GM12878 (cell line): Measurements from ENCODE around the gene DUSP10. TPM values are rescaled to one million over a fixed set of nuclear protein-coding genes. Genes with fewer than 3 reads are reported as not detected.

ENCODE experiments used
- ATAC-seq: fragments of 200-7000 bp; cut with Tn5 transposase; 3 replicates; pipeline ENCODE4 v1.9.1; 2020; ENCODE audit warnings: mild to moderate bottlenecking, moderate library complexity
- BruUV-seq: library from RNA; stranded (reverse); fragments of 400-500 nt; replicated peaks from 2 replicates; lab custom pipeline; 2021; lab: Mats Ljungman, UMichigan
- CTCF ChIA-PET: fragments of 300-600 bp; sonication (Branson Sonifier 250); formaldehyde crosslinking; extraction: SDS; loops from one replicate; lab custom pipeline; 2021; ENCODE audit warnings: inconsistent platforms; lab: Yijun Ruan, JAX
- POLR2A ChIA-PET: fragments of 350-600 bp; formaldehyde crosslinking; extraction: SDS; loops from one replicate; lab custom pipeline; 2021; ENCODE audit warnings: inconsistent platforms; lab: Charles Lee
- RAD21 ChIA-PET: fragments of 300-600 bp; sonication (Branson Sonifier 250); formaldehyde crosslinking; loops from one replicate; lab custom pipeline; 2023; ENCODE audit warnings: antibody characterized with exemption; ENCODE audit not compliant: unreplicated experiment; lab: Charles Lee
- SMC1A ChIA-PET: fragments of 300-600 bp; sonication (Branson Sonifier 250); formaldehyde crosslinking; loops from one replicate; lab custom pipeline; 2023; ENCODE audit not compliant: unreplicated experiment, uncharacterized antibody; lab: Charles Lee
- DNase-seq: peaks from one replicate; pipeline ENCODE4 v3.0.0-alpha.2; 2011; ENCODE audit warnings: low read depth, low spot score
- FAIRE-seq: peaks from 3 replicates; lab custom pipeline; 2011; peaks lifted over from hg19 to GRCh38; lab: Jason Lieb, UNC
- H2AFZ ChIP-seq: 2 replicates; pipeline ENCODE4 v1.6.0; 2011; ENCODE audit warnings: low read depth, low read length, control low read depth; ENCODE audit not compliant: control insufficient read depth
- H3K27ac ChIP-seq: 2 replicates; pipeline ENCODE4 v1.5.1; 2011; ENCODE audit warnings: control low read depth; ENCODE audit not compliant: control insufficient read depth, insufficient read depth
- H3K27me3 ChIP-seq, 2 experiments: replicated peaks in 1 of 2; 2 replicates each; pipeline versions ENCODE4 v1.6.0 to v1.6.1; 2011; ENCODE audit warnings: low read length in 1 of 2; ENCODE audit not compliant: control insufficient read depth in 2 of 2, insufficient read depth in 2 of 2
- H3K36me3 ChIP-seq, 2 experiments: 2 replicates each; pipeline ENCODE4 v1.5.1; 2011; ENCODE audit warnings: low read length in 1 of 2; ENCODE audit not compliant: control insufficient read depth in 2 of 2, insufficient read depth in 2 of 2
- H3K4me1 ChIP-seq: 2 replicates; pipeline ENCODE4 v1.6.1; 2011; ENCODE audit warnings: mild to moderate bottlenecking, low read length, moderate library complexity, mixed read lengths; ENCODE audit not compliant: control insufficient read depth, insufficient read depth
- H3K4me2 ChIP-seq: 2 replicates; pipeline ENCODE4 v1.6.0; 2011; ENCODE audit warnings: control low read depth; ENCODE audit not compliant: control insufficient read depth, insufficient read depth
- H3K4me3 ChIP-seq: fragments of 200-600 bp; sonication (generic); 2 replicates; pipeline ENCODE4 v1.5.1; 2016
- H3K79me2 ChIP-seq: 2 replicates; pipeline ENCODE4 v1.6.0; 2011; ENCODE audit warnings: low read length; ENCODE audit not compliant: control insufficient read depth, insufficient read depth
- H3K9ac ChIP-seq: 2 replicates; pipeline ENCODE4 v1.8.0; 2011; ENCODE audit warnings: low read length, control low read depth, mixed read lengths; ENCODE audit not compliant: control insufficient read depth, insufficient read depth
- H3K9me3 ChIP-seq: replicated peaks from 3 replicates; pipeline ENCODE4 v1.5.1; 2011; ENCODE audit warnings: mild to moderate bottlenecking, low read length; ENCODE audit not compliant: control insufficient read depth, insufficient read depth
- H4K20me1 ChIP-seq: 2 replicates; pipeline ENCODE4 v1.6.0; 2011; ENCODE audit not compliant: control insufficient read depth, insufficient read depth
- ATF2 ChIP-seq: IDR thresholded peaks from 2 replicates; pipeline ENCODE4 v1.6.1; 2012; ENCODE audit warnings: low read length, inconsistent platforms
- ATF7 ChIP-seq: fragments of 450-650 bp; IDR thresholded peaks from 2 replicates; pipeline ENCODE4 v1.6.1; 2016; ENCODE audit warnings: low read depth, mild to moderate bottlenecking
- CHD2 ChIP-seq: IDR thresholded peaks from 2 replicates; pipeline ENCODE4 v1.6.1; 2011; ENCODE audit warnings: low read depth, low read length, improper control_type of control experiment, borderline replicate concordance
- CREM ChIP-seq: IDR thresholded peaks from 2 replicates; pipeline ENCODE4 v1.6.1; 2014; ENCODE audit warnings: antibody characterized with exemption, low read depth
- E2F4 ChIP-seq: IDR thresholded peaks from 2 replicates; pipeline ENCODE4 v1.6.1; 2012; ENCODE audit warnings: low read depth, low read length, improper control_type of control experiment
- EP300 ChIP-seq, 2 experiments: fragments of 150-350 bp in 1 of 2; IDR thresholded peaks; 2 replicates each; pipeline ENCODE4 v1.6.1; 2011 to 2012; ENCODE audit warnings: low read depth in 2 of 2, low read length in 2 of 2, borderline replicate concordance in 1 of 2, improper control_type of control experiment in 1 of 2, inconsistent platforms in 1 of 2; ENCODE audit not compliant: control insufficient read depth in 1 of 2
- IKZF1 ChIP-seq: fragments of 450-650 bp; conservative IDR thresholded peaks from 2 replicates; pipeline ENCODE4 v1.6.1; 2017; ENCODE audit warnings: antibody characterized with exemption, mild to moderate bottlenecking
- MXI1 ChIP-seq: fragments of 150-350 bp; IDR thresholded peaks from 2 replicates; pipeline ENCODE4 v1.6.1; 2011; ENCODE audit warnings: low read depth, mild to moderate bottlenecking, inconsistent platforms, low read length, improper control_type of control experiment
- MYC ChIP-seq: IDR thresholded peaks from 2 replicates; pipeline ENCODE4 v1.6.1; 2011; ENCODE audit warnings: mild to moderate bottlenecking, low read length, moderate library complexity, inconsistent platforms; ENCODE audit not compliant: insufficient read depth, insufficient replicate concordance, insufficient read length, severe bottlenecking
- RELA ChIP-seq: fragments of 450-650 bp; IDR thresholded peaks from 2 replicates; pipeline ENCODE4 v1.8.0; 2014; ENCODE audit warnings: borderline replicate concordance; ENCODE audit not compliant: partially characterized antibody
- RELB ChIP-seq: fragments of 450-650 bp; IDR thresholded peaks from 2 replicates; pipeline ENCODE4 v1.6.1; 2017; ENCODE audit warnings: low read depth, mild to moderate bottlenecking, moderate library complexity
- RUNX3 ChIP-seq: IDR thresholded peaks from 2 replicates; pipeline ENCODE4 v1.6.1; 2012; ENCODE audit warnings: low read length, inconsistent platforms
- SIX5 ChIP-seq: IDR thresholded peaks from 2 replicates; pipeline ENCODE4 v1.6.1; 2011; ENCODE audit warnings: mild to moderate bottlenecking, low read depth, low read length, moderate library complexity; ENCODE audit not compliant: severe bottlenecking
- WGBS: methylation state at CpG from one replicate; pipeline ENCODE4 v1.1.6; 2016; ENCODE audit warnings: low lambda C conversion rate; ENCODE audit not compliant: insufficient replicate concordance, insufficient coverage; ENCODE audit errors: missing lambda C conversion rate; 5-methylcytosine and 5-hydroxymethylcytosine counted together
- in situ Hi-C: fragments of 300-500 bp; cut with MboI; formaldehyde crosslinking; loops from 9 replicates; pipeline ENCODE4 v1.14.3; 2018; ENCODE audit warnings: mixed read lengths
- intact Hi-C: fragments of 100-400 bp; cut with micrococcal nuclease; formaldehyde crosslinking; loops from one replicate; pipeline ENCODE4 v1.14.2; 2022; ENCODE audit not compliant: unreplicated experiment
- polyA plus RNA-seq, 11 experiments: library from polyadenylated mRNA; depleted of rRNA in 4 of 11; unstranded in 6 of 11; stranded (reverse) in 5 of 11; fragments of >200 nt; fragmentation: Nextera tagmentation in 4 of 11; fragmentation: Illumina TruSeq in 1 of 11; extraction: Ambion mirVana in 4 of 11; extraction: Trizol in 1 of 11; gene quantifications; 1 replicate in 1 of 11; 2 replicates in 10 of 11; pipeline versions ENCODE4 v1.2.1 to v1.2.3, GENCODE V29; 2011 to 2016; ENCODE audit warnings: inconsistent platforms in 2 of 11, missing spikeins in 2 of 11, low read depth in 1 of 11
- total RNA-seq, 4 experiments: library from RNA; depleted of rRNA in 3 of 4; stranded (reverse); fragments of >200 nt in 3 of 4; fragmentation: Illumina TruSeq in 1 of 4; extraction: Trizol in 1 of 4; gene quantifications; 2 replicates each; pipeline versions ENCODE4 v1.2.1 to v1.2.3, GENCODE V29; 2013 to 2021

The DUSP10 gene
- total and polyA plus RNA-seq, 10 of the 15 experiments (the other 5 are each of a cell fraction or from before 2014, with no cell fraction given): 20.3 to 38.4 (median 27.8) TPM

- TF ChIP-seq ATF2 (0 out of 2 replicates have a peak, but pooled peaks have one; percentile 46), CHD2 (peak; percentile 16; the same call in 1 of the 2 replicates), RUNX3 (peak; percentile 68), SIX5 (no peak), IKZF1 (peak; percentile 77), MXI1 (no peak), EP300 (IDR thresholded peaks at IDR 0.05; ENCODE audit: borderline replicate concordance in 1 of 2, control insufficient read depth in 1 of 2, low read depth in 2 of 2, low read length in 2 of 2) (peak; percentile 86 to 92; a peak in 3 of 4 replicates)
Measured at GRCh38 chr1:221775206-221775605, 33.3 kb upstream of the DUSP10 start (continued).

- SMC1A ChIA-PET: interaction anchor here (0.7 to 18.9 kb wide), 17 partner anchors 8 to 612 kb away, joined by 3 to 510 read pairs (median 5); partner anchors contain the start of gene DUSP10
Measured at GRCh38 chr1:221774054-221774842, 32.4 kb upstream of the DUSP10 start.

More at GRCh38 chr1:221774054-221774842, 32.4 kb upstream of the DUSP10 start:
- Histone ChIP-seq H3K79me2 (peaks cover 2% of the 10 kb centered on the region; the same call in 1 of the 2 replicates), H3K9me3 (no peaks in the 10 kb centered on the region; the same call in 2 of the 3 replicates), H3K4me2 (no peak overlapping the region), H3K9ac (no peak overlapping the region), H3K27ac (peak overlapping the region; percentile 5; the same call in 1 of the 2 replicates), H2AFZ (no peak overlapping the region), H3K4me3 (no peak overlapping the region), H3K27me3 (no peaks in the 10 kb centered on the region), H3K36me3 (no peaks in the 10 kb centered on the region), H3K4me1 (peaks cover 32% of the 10 kb centered on the region), H4K20me1 (no peaks in the 10 kb centered on the region)
- ATAC-seq: no peak
- ChIA-PET RAD21 (interaction anchor here (0.7 to 15.1 kb wide), 15 partner anchors 8 to 218 kb away, joined by 3 to 393 read pairs (median 6); partner anchors contain the start of gene DUSP10), POLR2A (interaction anchor here (0.6 to 13.0 kb wide), 6 partner anchors 16 to 61 kb away, joined by 3 to 203 read pairs (median 8); no protein-coding TSS in a partner anchor), CTCF (interaction anchor here (0.6 to 12.3 kb wide), 13 partner anchors 12 to 392 kb away, joined by 3 to 153 read pairs (median 3); partner anchors contain the start of gene DUSP10)
- no peak for DNase-seq
- intact Hi-C loops: no loop called here
- WGBS: 98% methylated on average over 8 of the region's 8 CpGs
- FAIRE-seq: no peak
- in situ Hi-C loops: no loop called here
- no peak for TF ChIP-seq RELA
- TF ChIP-seq MYC: no peak
- TF ChIP-seq RELB: no peak
- TF ChIP-seq CREM: no peak
- TF ChIP-seq ATF7: peak; percentile 27; the same call in 1 of the 2 replicates
- no peak for TF ChIP-seq E2F4
- BruUV-seq: no TSS peak
